Measurements from ENCODE around the gene F11.

The F11 gene

GRCh38 chr4:186335793-186336192 is 69.8 kb downstream of the F11 start:
- DNase-seq (ENCODE audit: low read depth in 1 of 2, low spot score in 1 of 2), result no peak
- TF ChIP-seq POLR2AphosphoS5 (IDR thresholded peaks at IDR 0.05; ENCODE audit: low read depth) (no peak), GABPA (IDR thresholded peaks at IDR 0.05; ENCODE audit: low read depth) (no peak), CTCF (IDR thresholded peaks at IDR 0.05; ENCODE audit: insufficient read depth, low read length) (no peak), SPI1 (IDR thresholded peaks at IDR 0.05; ENCODE audit: borderline replicate concordance, low read depth) (no peak), REST (IDR thresholded peaks at IDR 0.05; ENCODE audit: insufficient replicate concordance, low read depth) (no peak)
- Histone ChIP-seq H3K4me3 (replicated peaks; ENCODE audit: insufficient read depth, low read length) (no peak overlapping the region), H3K27me3 (ENCODE audit: insufficient read depth, poor library complexity, severe bottlenecking) (no peaks in the 10 kb centered on the region), H3K27ac (replicated peaks) (no peak overlapping the region)

Measured in HL-60 (cell line).